WTC11 (cell line): ENCODE data around the gene MASP2. TPM values are rescaled to one million over a fixed set of nuclear protein-coding genes. Genes with fewer than 3 reads are reported as not detected.
A peak's percentile ranks its signal among the peaks of the same experiment; 100 is the strongest.

Experiments used
- E2F5 ChIP-seq: sonication (generic); formaldehyde crosslinking; IDR thresholded peaks from 2 replicates; pipeline ENCODE4 v1.8.1; 2022; ENCODE audit warnings: mild to moderate bottlenecking, moderate library complexity, missing genetic modification reagents
- ESRRA ChIP-seq: sonication (generic); formaldehyde crosslinking; IDR thresholded peaks from 2 replicates; pipeline ENCODE4 v1.8.1; 2022; ENCODE audit warnings: mild to moderate bottlenecking, missing genetic modification reagents, borderline replicate concordance
- ETV6 ChIP-seq: sonication (generic); formaldehyde crosslinking; IDR thresholded peaks from 2 replicates; pipeline ENCODE4 v1.8.1; 2022; ENCODE audit warnings: mild to moderate bottlenecking, missing genetic modification reagents
- FOXP4 ChIP-seq: sonication (generic); formaldehyde crosslinking; IDR thresholded peaks from 2 replicates; pipeline ENCODE4 v1.8.0; 2022; ENCODE audit warnings: mild to moderate bottlenecking, missing genetic modification reagents
- HMGA2 ChIP-seq: fragments of 250-450 bp; sonication (Bioruptor Pico); IDR thresholded peaks from 2 replicates; pipeline ENCODE4 v1.4.0; 2021; ENCODE audit warnings: mild to moderate bottlenecking, moderate library complexity
- KAT7 ChIP-seq: sonication (generic); formaldehyde crosslinking; IDR thresholded peaks from 2 replicates; pipeline ENCODE4 v1.8.1; 2023; ENCODE audit warnings: missing genetic modification reagents, mild to moderate bottlenecking, borderline replicate concordance
- OVOL2 ChIP-seq: fragments of 250-450 bp; sonication (Bioruptor Pico); IDR thresholded peaks from 2 replicates; pipeline ENCODE4 v1.9.0; 2021; ENCODE audit warnings: mild to moderate bottlenecking, borderline replicate concordance
- PRRX2 ChIP-seq: fragments of 250-450 bp; sonication (Bioruptor Pico); IDR thresholded peaks from 2 replicates; pipeline ENCODE4 v1.8.0; 2021; ENCODE audit warnings: mild to moderate bottlenecking
- SMAD3 ChIP-seq: sonication (generic); formaldehyde crosslinking; IDR thresholded peaks from 2 replicates; pipeline ENCODE4 v1.8.0; 2022; ENCODE audit warnings: missing genetic modification reagents, mild to moderate bottlenecking, borderline replicate concordance
- SP1 ChIP-seq: sonication (generic); formaldehyde crosslinking; conservative IDR thresholded peaks from 2 replicates; pipeline ENCODE4 v1.8.1; 2022; ENCODE audit warnings: missing genetic modification reagents
- ZBTB21 ChIP-seq: sonication (generic); formaldehyde crosslinking; IDR thresholded peaks from 2 replicates; pipeline ENCODE4 v1.8.1; 2023; ENCODE audit warnings: mild to moderate bottlenecking, missing genetic modification reagents, borderline replicate concordance
- ZNF138 ChIP-seq: sonication (generic); formaldehyde crosslinking; conservative IDR thresholded peaks from 2 replicates; pipeline ENCODE4 v1.8.1; 2022; ENCODE audit warnings: mild to moderate bottlenecking, moderate library complexity, missing genetic modification reagents
- ZNF317 ChIP-seq: sonication (generic); formaldehyde crosslinking; IDR thresholded peaks from 2 replicates; pipeline ENCODE4 v1.8.1; 2023; ENCODE audit warnings: low read depth, mild to moderate bottlenecking, moderate library complexity, missing genetic modification reagents, borderline replicate concordance
- ZNF396 ChIP-seq: fragments of 250-450 bp; sonication (Bioruptor Pico); IDR thresholded peaks from 2 replicates; pipeline ENCODE4 v1.8.0; 2021; ENCODE audit warnings: mild to moderate bottlenecking, moderate library complexity, borderline replicate concordance
- total RNA-seq: library from RNA; stranded (reverse); gene quantifications from 3 replicates; pipeline ENCODE4 v1.2.3, GENCODE V29; 2021
- TF ChIP-seq, protein P1 (sequence below): sonication (generic); formaldehyde crosslinking; IDR thresholded peaks from 2 replicates; pipeline ENCODE4 v1.8.1; 2022; ENCODE audit warnings: low read depth, missing genetic modification reagents, borderline replicate concordance
- TF ChIP-seq, protein P2 (sequence below): sonication (generic); formaldehyde crosslinking; IDR thresholded peaks from 2 replicates; pipeline ENCODE4 v1.8.0; 2023; ENCODE audit warnings: missing genetic modification reagents
- TF ChIP-seq, protein P3 (sequence below): sonication (generic); formaldehyde crosslinking; IDR thresholded peaks from 2 replicates; pipeline ENCODE4 v1.8.1; 2023; ENCODE audit warnings: mild to moderate bottlenecking, missing genetic modification reagents, borderline replicate concordance
- TF ChIP-seq, protein P4 (sequence below): sonication (generic); formaldehyde crosslinking; IDR thresholded peaks from 2 replicates; pipeline ENCODE4 v1.8.1; 2023; ENCODE audit warnings: mild to moderate bottlenecking, missing genetic modification reagents, moderate library complexity
- TF ChIP-seq, protein P5 (sequence below): sonication (generic); formaldehyde crosslinking; IDR thresholded peaks from 2 replicates; pipeline ENCODE4 v1.8.1; 2023; ENCODE audit warnings: mild to moderate bottlenecking, missing genetic modification reagents
- TF ChIP-seq, protein P6 (sequence below): sonication (generic); formaldehyde crosslinking; IDR thresholded peaks from 2 replicates; pipeline ENCODE4 v1.8.1; 2023; ENCODE audit warnings: mild to moderate bottlenecking, missing genetic modification reagents
- TF ChIP-seq, protein P7 (sequence below): sonication (generic); formaldehyde crosslinking; IDR thresholded peaks from 2 replicates; pipeline ENCODE4 v1.8.1; 2023; ENCODE audit warnings: mild to moderate bottlenecking, moderate library complexity, missing genetic modification reagents

Gene MASP2
- total RNA-seq, 1 experiment from 2014 or later: 0.57 TPM

DNA sequence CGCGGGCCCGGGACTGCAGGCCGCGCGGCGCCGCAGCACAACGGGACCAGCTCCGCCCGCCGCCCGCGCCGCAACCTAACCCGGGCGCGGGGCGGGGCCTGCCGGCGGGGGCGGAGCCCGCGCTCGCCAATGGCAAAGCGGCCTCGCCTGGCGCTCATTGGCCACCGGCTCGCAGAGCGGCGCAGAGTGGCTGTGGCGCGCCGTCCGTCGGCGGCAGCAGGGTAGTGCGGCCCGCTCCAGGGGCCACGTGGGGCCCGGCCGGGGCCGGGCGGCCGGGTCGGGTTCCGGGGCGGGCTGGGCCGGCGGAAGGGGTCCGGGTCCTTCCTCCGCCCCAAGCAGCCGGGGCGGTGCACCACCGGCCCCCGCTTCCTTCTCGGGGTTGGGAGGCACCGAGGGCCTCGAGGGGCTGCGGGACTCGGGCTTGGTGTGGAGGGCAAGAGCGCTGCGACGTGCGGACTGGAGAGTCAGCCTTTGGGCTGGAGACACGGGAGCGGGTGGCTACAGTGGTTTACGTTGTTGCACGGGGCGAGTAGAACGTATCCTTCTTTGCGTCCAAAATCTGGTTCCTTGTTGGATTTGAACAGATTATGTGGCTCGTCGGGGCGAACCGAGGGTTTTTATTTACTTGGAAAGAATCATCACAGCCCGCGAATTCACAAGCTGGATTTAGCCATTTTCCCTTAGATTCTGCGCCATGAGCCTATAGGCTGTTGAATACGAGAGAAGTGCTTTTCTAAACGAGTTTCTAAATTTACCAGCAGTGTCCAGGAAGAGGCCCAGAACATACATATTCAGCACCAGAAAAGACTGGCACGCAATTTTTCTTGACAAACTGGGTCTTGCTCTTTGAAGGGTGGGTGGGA is 13.2 kb upstream of the MASP2 start, which contains the start of gene SRM (continued):
- TF ChIP-seq, protein P1, sequence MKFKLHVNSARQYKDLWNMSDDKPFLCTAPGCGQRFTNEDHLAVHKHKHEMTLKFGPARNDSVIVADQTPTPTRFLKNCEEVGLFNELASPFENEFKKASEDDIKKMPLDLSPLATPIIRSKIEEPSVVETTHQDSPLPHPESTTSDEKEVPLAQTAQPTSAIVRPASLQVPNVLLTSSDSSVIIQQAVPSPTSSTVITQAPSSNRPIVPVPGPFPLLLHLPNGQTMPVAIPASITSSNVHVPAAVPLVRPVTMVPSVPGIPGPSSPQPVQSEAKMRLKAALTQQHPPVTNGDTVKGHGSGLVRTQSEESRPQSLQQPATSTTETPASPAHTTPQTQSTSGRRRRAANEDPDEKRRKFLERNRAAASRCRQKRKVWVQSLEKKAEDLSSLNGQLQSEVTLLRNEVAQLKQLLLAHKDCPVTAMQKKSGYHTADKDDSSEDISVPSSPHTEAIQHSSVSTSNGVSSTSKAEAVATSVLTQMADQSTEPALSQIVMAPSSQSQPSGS (CRISPR knock-in tag): no peak
- TF ChIP-seq ZNF138 (CRISPR knock-in tag) (no peak), E2F5 (peak; percentile 42; the same call in 1 of the 2 replicates), SP1 (CRISPR knock-in tag) (peak; percentile 94), ETV6 (CRISPR knock-in tag) (no peak), FOXP4 (peak; percentile 39; the same call in 1 of the 2 replicates), ZNF396 (CRISPR knock-in tag) (no peak), HMGA2 (no peak), ZNF317 (CRISPR knock-in tag) (no peak), PRRX2 (CRISPR knock-in tag) (no peak), ESRRA (CRISPR knock-in tag) (no peak), OVOL2 (CRISPR knock-in tag) (no peak), SMAD3 (CRISPR knock-in tag) (no peak), ZBTB21 (CRISPR knock-in tag) (no peak), KAT7 (CRISPR knock-in tag) (no peak)
- TF ChIP-seq, protein P2, sequence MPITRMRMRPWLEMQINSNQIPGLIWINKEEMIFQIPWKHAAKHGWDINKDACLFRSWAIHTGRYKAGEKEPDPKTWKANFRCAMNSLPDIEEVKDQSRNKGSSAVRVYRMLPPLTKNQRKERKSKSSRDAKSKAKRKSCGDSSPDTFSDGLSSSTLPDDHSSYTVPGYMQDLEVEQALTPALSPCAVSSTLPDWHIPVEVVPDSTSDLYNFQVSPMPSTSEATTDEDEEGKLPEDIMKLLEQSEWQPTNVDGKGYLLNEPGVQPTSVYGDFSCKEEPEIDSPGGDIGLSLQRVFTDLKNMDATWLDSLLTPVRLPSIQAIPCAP (CRISPR knock-in tag): no peak
- TF ChIP-seq, protein P3, sequence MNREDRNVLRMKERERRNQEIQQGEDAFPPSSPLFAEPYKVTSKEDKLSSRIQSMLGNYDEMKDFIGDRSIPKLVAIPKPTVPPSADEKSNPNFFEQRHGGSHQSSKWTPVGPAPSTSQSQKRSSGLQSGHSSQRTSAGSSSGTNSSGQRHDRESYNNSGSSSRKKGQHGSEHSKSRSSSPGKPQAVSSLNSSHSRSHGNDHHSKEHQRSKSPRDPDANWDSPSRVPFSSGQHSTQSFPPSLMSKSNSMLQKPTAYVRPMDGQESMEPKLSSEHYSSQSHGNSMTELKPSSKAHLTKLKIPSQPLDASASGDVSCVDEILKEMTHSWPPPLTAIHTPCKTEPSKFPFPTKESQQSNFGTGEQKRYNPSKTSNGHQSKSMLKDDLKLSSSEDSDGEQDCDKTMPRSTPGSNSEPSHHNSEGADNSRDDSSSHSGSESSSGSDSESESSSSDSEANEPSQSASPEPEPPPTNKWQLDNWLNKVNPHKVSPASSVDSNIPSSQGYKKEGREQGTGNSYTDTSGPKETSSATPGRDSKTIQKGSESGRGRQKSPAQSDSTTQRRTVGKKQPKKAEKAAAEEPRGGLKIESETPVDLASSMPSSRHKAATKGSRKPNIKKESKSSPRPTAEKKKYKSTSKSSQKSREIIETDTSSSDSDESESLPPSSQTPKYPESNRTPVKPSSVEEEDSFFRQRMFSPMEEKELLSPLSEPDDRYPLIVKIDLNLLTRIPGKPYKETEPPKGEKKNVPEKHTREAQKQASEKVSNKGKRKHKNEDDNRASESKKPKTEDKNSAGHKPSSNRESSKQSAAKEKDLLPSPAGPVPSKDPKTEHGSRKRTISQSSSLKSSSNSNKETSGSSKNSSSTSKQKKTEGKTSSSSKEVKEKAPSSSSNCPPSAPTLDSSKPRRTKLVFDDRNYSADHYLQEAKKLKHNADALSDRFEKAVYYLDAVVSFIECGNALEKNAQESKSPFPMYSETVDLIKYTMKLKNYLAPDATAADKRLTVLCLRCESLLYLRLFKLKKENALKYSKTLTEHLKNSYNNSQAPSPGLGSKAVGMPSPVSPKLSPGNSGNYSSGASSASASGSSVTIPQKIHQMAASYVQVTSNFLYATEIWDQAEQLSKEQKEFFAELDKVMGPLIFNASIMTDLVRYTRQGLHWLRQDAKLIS (CRISPR knock-in tag): no peak
- TF ChIP-seq, protein P4, sequence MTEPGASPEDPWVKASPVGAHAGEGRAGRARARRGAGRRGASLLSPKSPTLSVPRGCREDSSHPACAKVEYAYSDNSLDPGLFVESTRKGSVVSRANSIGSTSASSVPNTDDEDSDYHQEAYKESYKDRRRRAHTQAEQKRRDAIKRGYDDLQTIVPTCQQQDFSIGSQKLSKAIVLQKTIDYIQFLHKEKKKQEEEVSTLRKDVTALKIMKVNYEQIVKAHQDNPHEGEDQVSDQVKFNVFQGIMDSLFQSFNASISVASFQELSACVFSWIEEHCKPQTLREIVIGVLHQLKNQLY (CRISPR knock-in tag): no peak
- TF ChIP-seq, protein P5, sequence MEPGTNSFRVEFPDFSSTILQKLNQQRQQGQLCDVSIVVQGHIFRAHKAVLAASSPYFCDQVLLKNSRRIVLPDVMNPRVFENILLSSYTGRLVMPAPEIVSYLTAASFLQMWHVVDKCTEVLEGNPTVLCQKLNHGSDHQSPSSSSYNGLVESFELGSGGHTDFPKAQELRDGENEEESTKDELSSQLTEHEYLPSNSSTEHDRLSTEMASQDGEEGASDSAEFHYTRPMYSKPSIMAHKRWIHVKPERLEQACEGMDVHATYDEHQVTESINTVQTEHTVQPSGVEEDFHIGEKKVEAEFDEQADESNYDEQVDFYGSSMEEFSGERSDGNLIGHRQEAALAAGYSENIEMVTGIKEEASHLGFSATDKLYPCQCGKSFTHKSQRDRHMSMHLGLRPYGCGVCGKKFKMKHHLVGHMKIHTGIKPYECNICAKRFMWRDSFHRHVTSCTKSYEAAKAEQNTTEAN (CRISPR knock-in tag): no peak
- TF ChIP-seq, protein P6, sequence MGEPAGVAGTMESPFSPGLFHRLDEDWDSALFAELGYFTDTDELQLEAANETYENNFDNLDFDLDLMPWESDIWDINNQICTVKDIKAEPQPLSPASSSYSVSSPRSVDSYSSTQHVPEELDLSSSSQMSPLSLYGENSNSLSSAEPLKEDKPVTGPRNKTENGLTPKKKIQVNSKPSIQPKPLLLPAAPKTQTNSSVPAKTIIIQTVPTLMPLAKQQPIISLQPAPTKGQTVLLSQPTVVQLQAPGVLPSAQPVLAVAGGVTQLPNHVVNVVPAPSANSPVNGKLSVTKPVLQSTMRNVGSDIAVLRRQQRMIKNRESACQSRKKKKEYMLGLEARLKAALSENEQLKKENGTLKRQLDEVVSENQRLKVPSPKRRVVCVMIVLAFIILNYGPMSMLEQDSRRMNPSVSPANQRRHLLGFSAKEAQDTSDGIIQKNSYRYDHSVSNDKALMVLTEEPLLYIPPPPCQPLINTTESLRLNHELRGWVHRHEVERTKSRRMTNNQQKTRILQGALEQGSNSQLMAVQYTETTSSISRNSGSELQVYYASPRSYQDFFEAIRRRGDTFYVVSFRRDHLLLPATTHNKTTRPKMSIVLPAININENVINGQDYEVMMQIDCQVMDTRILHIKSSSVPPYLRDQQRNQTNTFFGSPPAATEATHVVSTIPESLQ: no peak
- TF ChIP-seq, protein P7, sequence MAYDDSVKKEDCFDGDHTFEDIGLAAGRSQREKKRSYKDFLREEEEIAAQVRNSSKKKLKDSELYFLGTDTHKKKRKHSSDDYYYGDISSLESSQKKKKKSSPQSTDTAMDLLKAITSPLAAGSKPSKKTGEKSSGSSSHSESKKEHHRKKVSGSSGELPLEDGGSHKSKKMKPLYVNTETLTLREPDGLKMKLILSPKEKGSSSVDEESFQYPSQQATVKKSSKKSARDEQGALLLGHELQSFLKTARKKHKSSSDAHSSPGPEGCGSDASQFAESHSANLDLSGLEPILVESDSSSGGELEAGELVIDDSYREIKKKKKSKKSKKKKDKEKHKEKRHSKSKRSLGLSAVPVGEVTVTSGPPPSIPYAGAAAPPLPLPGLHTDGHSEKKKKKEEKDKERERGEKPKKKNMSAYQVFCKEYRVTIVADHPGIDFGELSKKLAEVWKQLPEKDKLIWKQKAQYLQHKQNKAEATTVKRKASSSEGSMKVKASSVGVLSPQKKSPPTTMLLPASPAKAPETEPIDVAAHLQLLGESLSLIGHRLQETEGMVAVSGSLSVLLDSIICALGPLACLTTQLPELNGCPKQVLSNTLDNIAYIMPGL (CRISPR knock-in tag): no peak
